HG03558 (cell line): Measurements from ENCODE around the gene MRPL28.

Source experiments
- ATAC-seq: cut with Tn5 transposase; IDR thresholded peaks from one replicate; pipeline ENCODE4 v1.9.1; 2021; ENCODE audit warnings: moderate number of reproducible peaks; ENCODE audit not compliant: unreplicated experiment; ENCODE audit errors: extremely low read depth

MRPL28 gene

GRCh38 chr16:375927-376816 lies 5.8 kb upstream of the MRPL28 start:
- ATAC-seq, result no peak

- ATAC-seq, result no peak
These were observed 4.9 kb upstream of the MRPL28 start for GRCh38 chr16:375212-375611.

GRCh38 chr16:374616-374926 lies 4.2 kb upstream of the MRPL28 start:
- no peak for ATAC-seq

- ATAC-seq, result no peak
These were observed 3.7 kb upstream of the MRPL28 start for GRCh38 chr16:373848-374615.

GRCh38 chr16:373020-373598 lies 2.8 kb upstream of the MRPL28 start:
- no peak for ATAC-seq

- no peak for ATAC-seq
These were observed 2.1 kb upstream of the MRPL28 start for GRCh38 chr16:372302-372983.

GRCh38 chr16:371515-372301 lies 1.4 kb upstream of the MRPL28 start:
- no peak for ATAC-seq

GRCh38 chr16:370979-371514 lies 709 bp upstream of the MRPL28 start:
- ATAC-seq, result no peak

- ATAC-seq, result no peak
These were observed 387 bp downstream of the MRPL28 start for GRCh38 chr16:369866-370436.

GRCh38 chr16:369275-369865 lies 968 bp downstream of the MRPL28 start:
- no peak for ATAC-seq

GRCh38 chr16:368388-369158 lies 1.8 kb downstream of the MRPL28 start:
- ATAC-seq, result no peak

GRCh38 chr16:367333-367903 lies 2.9 kb downstream of the MRPL28 start:
- no peak for ATAC-seq

- ATAC-seq, result no peak
These were observed 3.9 kb downstream of the MRPL28 start for GRCh38 chr16:366476-366875.

- no peak for ATAC-seq
These were observed 5.5 kb downstream of the MRPL28 start for GRCh38 chr16:364595-365491.

GRCh38 chr16:363766-364490 lies 6.4 kb downstream of the MRPL28 start:
- no peak for ATAC-seq

GRCh38 chr16:363110-363765 lies 7.1 kb downstream of the MRPL28 start:
- no peak for ATAC-seq
